ENCODE results near the gene RELB. TPM values are rescaled to one million over a fixed set of nuclear protein-coding genes. Genes with fewer than 3 reads are reported as not detected.
"Not testable (repeated sequence)": the region's sequence is repeated elsewhere in the genome, so short reads cannot be mapped to it uniquely, and the experiment has no call there.

Gene RELB
- polyA plus RNA-seq, 3 donors = 4.0 to 7.8 (median 6.2) TPM

GRCh38 chr19:44974857-44975256 is 26.4 kb upstream of the RELB start:
- DNase-seq (ENCODE audit: extremely low read depth in 1 of 11, low read depth in 9 of 11, low spot score in 4 of 11) = no peak

DNA sequence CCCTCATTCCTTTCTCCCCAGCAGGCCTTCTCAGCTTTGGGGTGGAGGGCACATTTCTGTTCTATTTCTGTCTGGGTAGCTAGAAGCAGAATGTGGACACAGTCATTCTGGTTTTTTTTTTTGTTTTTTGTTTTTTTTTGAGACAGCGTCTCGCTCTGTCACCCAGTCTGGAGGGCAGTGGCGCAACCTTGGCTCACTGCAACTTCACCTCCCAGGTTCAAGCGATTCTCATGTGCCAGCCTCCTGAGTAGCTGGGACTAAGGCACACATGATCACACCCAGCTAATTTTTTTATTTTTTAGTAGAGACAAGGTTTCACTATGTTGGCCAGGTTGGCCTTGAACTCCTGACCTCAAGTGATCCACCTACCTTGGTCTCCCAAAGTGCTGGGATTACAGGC is 25.8 kb upstream of the RELB start:
- DNase-seq (ENCODE audit: extremely low read depth in 1 of 11, low read depth in 9 of 11, low spot score in 4 of 11) = no peak

GRCh38 chr19:44984005-44984404 is 17.3 kb upstream of the RELB start:
- DNase-seq (ENCODE audit: extremely low read depth in 1 of 11, low read depth in 9 of 11, low spot score in 4 of 11) = no peak

- no peak for DNase-seq (ENCODE audit: extremely low read depth in 1 of 11, low read depth in 9 of 11, low spot score in 4 of 11)
Measured at GRCh38 chr19:44985445-44985844, 15.8 kb upstream of the RELB start.

DNA sequence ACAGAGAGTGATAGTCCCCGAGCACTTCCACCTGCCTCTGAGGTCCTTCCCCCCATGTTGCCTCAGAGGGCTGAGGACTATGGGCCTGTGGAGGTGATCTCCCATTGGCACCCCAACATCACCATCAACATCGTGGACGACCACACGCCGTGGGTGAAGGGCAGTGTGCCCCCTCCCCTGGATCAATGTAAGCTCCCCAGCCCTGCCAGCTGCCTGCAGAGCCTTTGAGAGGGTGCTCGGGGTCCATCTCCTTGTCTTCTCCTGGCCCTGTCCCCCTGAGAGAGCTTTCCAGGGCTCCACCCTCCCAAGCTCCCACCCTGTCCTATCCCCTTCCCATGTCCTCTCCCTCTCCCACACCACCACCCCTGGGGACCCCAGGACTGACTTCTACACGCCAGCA is 14.9 kb upstream of the RELB start:
- DNase-seq (ENCODE audit: extremely low read depth in 1 of 11, low read depth in 9 of 11, low spot score in 4 of 11) = no peak

GRCh38 chr19:44987148-44987675 is 14.1 kb upstream of the RELB start:
- no peak for DNase-seq (ENCODE audit: extremely low read depth in 1 of 11, low read depth in 9 of 11, low spot score in 4 of 11)

- DNase-seq (ENCODE audit: extremely low read depth in 1 of 11, low read depth in 9 of 11, low spot score in 4 of 11) = no peak
Measured at GRCh38 chr19:44988273-44988672, 13.0 kb upstream of the RELB start.

DNA sequence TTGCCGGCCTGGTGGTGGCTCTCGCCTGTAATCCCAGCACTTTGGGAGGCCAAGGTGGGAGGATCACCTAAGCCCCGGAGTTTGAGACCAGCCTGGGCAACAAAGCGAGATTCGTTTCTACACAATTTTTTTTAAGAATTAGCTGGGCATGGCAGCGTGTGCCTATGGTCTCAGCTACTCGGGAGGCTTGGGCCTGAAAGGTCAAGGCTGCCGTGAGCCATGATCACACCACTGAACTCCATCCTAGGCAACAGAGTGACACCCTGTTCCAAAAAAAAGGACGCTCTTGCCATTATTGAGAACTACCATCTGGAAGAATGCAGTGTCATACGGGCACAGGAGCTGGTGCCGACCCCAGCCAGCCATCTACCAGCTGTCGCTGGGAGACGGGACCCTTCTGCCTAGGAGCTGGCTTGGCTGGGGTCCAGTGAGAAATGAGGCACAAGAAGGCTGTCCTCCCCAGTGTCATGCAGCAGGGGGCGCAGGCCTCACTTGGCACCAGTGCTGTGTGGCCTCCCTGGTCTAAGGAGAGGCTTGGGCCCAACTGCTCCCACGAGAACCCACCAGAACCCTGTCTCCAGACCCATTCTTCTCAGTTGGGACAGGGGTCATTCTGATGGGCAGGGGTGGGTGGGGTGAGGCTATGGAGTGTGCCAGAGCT is 12.2 kb upstream of the RELB start:
- DNase-seq (ENCODE audit: extremely low read depth in 1 of 11, low read depth in 9 of 11, low spot score in 4 of 11) = peak in 5 of 11 donors; percentile 8 to 47 (median 19)

- DNase-seq (ENCODE audit: extremely low read depth in 1 of 11, low read depth in 9 of 11, low spot score in 4 of 11) = no peak
Measured at GRCh38 chr19:44990459-44990858, 10.8 kb upstream of the RELB start.

DNA sequence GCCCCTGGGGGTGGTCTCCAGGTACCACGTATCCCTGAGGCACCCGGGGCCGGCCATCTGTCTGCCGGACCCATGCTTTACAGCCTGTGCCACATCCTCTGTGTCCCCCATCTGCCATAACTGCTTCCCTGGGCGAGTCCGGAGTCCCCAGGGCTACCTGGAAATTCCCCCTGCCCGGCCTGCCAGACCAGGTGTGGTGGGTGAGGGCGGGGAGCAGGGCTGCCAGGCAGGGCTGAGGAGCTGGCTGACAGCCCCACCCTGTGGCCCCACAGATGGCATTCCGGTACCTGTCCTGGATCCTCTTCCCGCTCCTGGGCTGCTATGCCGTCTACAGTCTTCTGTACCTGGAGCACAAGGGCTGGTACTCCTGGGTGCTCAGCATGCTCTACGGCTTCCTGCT is 10.3 kb upstream of the RELB start:
- no peak for DNase-seq (ENCODE audit: extremely low read depth in 1 of 11, low read depth in 9 of 11, low spot score in 4 of 11)

DNA sequence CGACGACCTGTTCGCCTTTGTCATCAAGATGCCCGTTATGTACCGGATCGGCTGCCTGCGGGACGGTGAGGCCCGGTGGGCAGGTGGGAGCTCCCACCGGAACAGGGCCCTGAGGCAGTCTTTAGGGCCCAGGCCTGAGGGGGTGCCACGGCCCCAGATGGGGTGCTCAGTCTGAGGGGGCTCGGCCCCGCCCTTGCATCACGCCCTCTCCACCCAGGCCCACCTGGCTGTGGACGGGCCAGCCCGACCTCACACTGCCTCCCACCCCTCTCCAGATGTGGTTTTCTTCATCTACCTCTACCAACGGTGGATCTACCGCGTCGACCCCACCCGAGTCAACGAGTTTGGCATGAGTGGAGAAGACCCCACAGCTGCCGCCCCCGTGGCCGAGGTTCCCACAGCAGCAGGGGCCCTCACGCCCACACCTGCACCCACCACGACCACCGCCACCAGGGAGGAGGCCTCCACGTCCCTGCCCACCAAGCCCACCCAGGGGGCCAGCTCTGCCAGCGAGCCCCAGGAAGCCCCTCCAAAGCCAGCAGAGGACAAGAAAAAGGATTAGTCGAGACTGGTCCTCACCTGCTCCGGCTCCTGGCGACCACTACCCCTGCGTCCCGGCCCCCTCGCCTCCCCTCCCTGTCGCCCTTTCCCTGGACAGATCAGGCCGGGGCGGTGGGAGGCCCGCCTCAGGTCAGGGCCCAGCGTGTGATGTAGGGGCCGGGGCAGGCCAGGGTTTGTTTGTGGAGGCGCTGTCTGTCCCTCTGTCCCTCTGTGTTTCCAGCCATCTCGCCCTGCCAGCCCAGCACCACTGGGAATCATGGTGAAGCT is 8.7 kb upstream of the RELB start:
- DNase-seq (ENCODE audit: extremely low read depth in 1 of 11, low read depth in 9 of 11, low spot score in 4 of 11) = no peak

DNA sequence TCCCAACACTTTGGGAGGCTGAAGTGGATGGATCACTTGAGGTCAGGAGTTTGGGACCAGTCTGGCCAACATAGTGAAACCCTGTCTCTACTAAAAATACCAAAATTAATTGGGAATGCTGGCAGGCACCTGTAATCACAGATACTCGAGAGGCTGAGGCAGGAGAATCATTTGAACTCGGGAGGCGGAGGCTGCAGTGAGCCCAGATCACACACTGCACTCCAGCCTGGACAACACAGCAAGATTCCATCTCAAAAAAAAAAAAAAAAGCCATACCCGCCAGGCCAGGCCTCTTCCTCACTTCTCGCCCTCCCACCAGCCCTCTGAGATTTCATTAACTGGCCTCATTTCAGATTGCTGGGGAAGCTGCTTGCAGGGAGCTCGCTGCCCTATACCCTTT is 7.7 kb upstream of the RELB start:
- no peak for DNase-seq (ENCODE audit: extremely low read depth in 1 of 11, low read depth in 9 of 11, low spot score in 4 of 11)

GRCh38 chr19:44993926-44994537 is 7.2 kb upstream of the RELB start:
- DNase-seq (ENCODE audit: extremely low read depth in 1 of 11, low read depth in 9 of 11, low spot score in 4 of 11) = no peak

DNA sequence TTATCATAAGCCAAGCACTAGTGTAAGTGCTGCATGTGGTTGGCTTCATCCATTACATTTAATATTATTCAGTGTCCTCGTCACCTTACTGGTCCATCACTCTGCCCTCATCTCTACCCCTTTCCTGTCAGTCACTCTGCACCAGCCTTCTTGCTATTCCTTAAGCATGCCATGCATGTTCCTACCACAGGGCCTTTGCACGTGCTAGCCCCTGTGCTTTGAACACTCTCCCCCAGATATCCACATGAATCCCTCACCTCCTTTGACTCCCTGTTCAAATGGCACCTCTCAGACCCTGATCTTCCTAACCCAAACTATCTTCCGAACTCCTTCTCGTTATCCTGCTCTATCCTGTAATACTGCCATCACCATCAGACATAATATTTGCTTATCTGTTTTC is 3.2 kb upstream of the RELB start:
- DNase-seq (ENCODE audit: extremely low read depth in 1 of 11, low read depth in 9 of 11, low spot score in 4 of 11) = no peak

DNA sequence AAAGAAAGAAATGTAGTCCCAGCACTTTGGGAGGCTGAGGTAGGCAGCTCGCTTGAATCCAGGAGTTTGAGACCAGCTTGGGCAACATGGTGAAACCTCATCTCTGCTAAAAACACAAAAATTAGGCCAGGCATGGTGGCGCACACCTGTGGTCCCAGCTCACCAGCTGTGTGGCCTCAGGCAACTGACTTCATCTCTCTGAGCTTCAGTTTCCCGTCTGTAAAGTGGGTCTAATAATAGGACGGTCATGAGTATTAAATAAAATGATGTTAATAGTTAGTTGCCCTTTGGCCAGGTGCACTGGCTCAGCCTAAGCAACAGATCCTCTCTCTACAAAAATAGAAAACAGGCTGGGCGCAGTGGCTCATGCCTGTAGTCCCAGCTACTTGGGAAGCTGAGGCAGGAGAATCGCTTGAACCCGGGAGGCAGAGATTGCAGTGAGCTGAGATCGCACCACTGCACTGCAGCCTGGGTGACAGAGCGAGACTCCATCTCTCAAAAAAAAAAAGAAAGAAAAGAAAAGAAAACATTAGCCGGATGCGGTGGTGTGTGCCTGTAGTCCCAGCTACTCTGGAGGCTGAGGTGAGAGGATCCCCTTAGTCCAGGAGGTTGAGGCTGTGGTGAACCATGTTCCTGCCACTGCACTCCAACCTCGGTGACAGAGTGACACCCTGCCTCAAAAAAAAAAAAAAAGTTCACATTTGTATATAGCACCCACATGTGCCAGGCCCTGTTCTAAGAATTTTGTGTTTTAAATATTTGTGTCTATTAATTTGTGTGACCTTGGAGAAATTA is 1.9 kb upstream of the RELB start:
- not testable (repeated sequence) for DNase-seq (ENCODE audit: extremely low read depth in 1 of 11, low read depth in 9 of 11, low spot score in 4 of 11)

- DNase-seq (ENCODE audit: extremely low read depth in 1 of 11, low read depth in 9 of 11, low spot score in 4 of 11) = not testable (repeated sequence)
Measured at GRCh38 chr19:45000665-45001064, 599 bp upstream of the RELB start.

GRCh38 chr19:45003485-45003884 is 2.2 kb downstream of the RELB start:
- DNase-seq (ENCODE audit: extremely low read depth in 1 of 11, low read depth in 9 of 11, low spot score in 4 of 11) = no peak

- no peak for DNase-seq (ENCODE audit: extremely low read depth in 1 of 11, low read depth in 9 of 11, low spot score in 4 of 11)
Measured at GRCh38 chr19:45005787-45006186, 4.5 kb downstream of the RELB start.

- DNase-seq (ENCODE audit: extremely low read depth in 1 of 11, low read depth in 9 of 11, low spot score in 4 of 11) = no peak
Measured at GRCh38 chr19:45008552-45008951, 7.3 kb downstream of the RELB start.

Data from renal cortex interstitium (tissue), 11 donors.